ENCODE data around the gene RBM19. TPM values are rescaled to one million over a fixed set of nuclear protein-coding genes. Genes with fewer than 3 reads are reported as not detected.
"Not testable (repeated sequence)": the region's sequence is repeated elsewhere in the genome, so short reads cannot be mapped to it uniquely, and the experiment has no call there.

The RBM19 gene
- total RNA-seq, 1 experiment from 2014 or later: 29.2 TPM

GRCh38 chr12:113997365-113997764 is 31.2 kb upstream of the RBM19 start:
- DNase-seq (ENCODE audit: unreplicated experiment): no peak
- Mint-ChIP-seq H3K9me3 (ENCODE audit: unreplicated experiment) (no peaks in the 10 kb centered on the region), H3K4me1 (ENCODE audit: insufficient read depth, unreplicated experiment) (no peaks in the 10 kb centered on the region), H3K27me3 (ENCODE audit: insufficient read depth, unreplicated experiment) (peaks cover 93% of the 10 kb centered on the region), H3K4me3 (ENCODE audit: unreplicated experiment) (no peak overlapping the region), H3K36me3 (ENCODE audit: insufficient read depth, unreplicated experiment) (no peaks in the 10 kb centered on the region), H3K27ac (ENCODE audit: low read depth, unreplicated experiment) (no peak overlapping the region)
- ChIA-PET CTCF (interaction anchor here (1.0 kb wide), 1 partner anchor 17 kb away, joined by 4 read pairs; no protein-coding TSS in a partner anchor), POLR2A (interaction anchor here (0.9 kb wide), 1 partner anchor 12 kb away, joined by 4 read pairs; no protein-coding TSS in a partner anchor)
- BruUV-seq (replicated peaks): no TSS peak
- intact Hi-C loops (cut with micrococcal nuclease): no loop called here
- TF ChIP-seq CTCF (IDR thresholded peaks at IDR 0.05; ENCODE audit: unreplicated experiment): no peak

DNA sequence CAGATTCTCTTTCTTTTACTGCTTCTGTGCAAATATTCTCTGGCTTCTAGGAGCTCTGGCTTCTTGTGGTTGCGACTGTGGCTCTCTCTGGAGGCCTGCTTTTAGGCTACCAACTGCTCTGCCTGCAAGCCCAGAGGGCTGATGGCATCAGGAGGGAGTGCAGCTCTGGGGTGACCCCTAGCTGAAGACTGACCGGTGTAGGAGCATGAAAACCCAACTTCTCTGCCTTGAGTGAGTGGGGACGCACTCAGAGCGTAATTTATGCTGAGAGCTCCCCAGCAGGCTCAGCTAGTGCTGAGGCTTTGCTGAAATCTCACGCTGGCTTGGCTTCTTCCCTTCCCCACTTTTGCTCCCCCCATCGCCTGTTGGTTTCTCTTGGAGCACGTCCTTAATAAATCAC is 29.9 kb upstream of the RBM19 start:
- Mint-ChIP-seq H3K27me3 (ENCODE audit: insufficient read depth, unreplicated experiment) (peaks cover 93% of the 10 kb centered on the region), H3K36me3 (ENCODE audit: insufficient read depth, unreplicated experiment) (no peaks in the 10 kb centered on the region), H3K4me1 (ENCODE audit: insufficient read depth, unreplicated experiment) (no peaks in the 10 kb centered on the region), H3K4me3 (ENCODE audit: unreplicated experiment) (no peak overlapping the region), H3K27ac (ENCODE audit: low read depth, unreplicated experiment) (no peak overlapping the region), H3K9me3 (ENCODE audit: unreplicated experiment) (no peaks in the 10 kb centered on the region)
- BruUV-seq (replicated peaks): no TSS peak
- ChIA-PET POLR2A (no interaction called here), CTCF (interaction anchor here (0.9 kb wide), 1 partner anchor 513 kb away, joined by 3 read pairs; no protein-coding TSS in a partner anchor)
- TF ChIP-seq CTCF (IDR thresholded peaks at IDR 0.05; ENCODE audit: unreplicated experiment): no peak
- intact Hi-C loops (cut with micrococcal nuclease): no loop called here
- no peak for DNase-seq (ENCODE audit: unreplicated experiment)

- no TSS peak for BruUV-seq (replicated peaks)
- H3K4me3 Mint-ChIP-seq (ENCODE audit: unreplicated experiment): no peak overlapping the region
- no peak overlapping the region for H3K27ac Mint-ChIP-seq (ENCODE audit: low read depth, unreplicated experiment)
- no peak for TF ChIP-seq CTCF (IDR thresholded peaks at IDR 0.05; ENCODE audit: unreplicated experiment)
- ChIA-PET POLR2A (no interaction called here), CTCF (interaction anchor here (0.6 to 0.9 kb wide), 3 partner anchors 482 to 630 kb away, joined by 3 read pairs; no protein-coding TSS in a partner anchor)
- no peaks in the 10 kb centered on the region for H3K36me3 Mint-ChIP-seq (ENCODE audit: insufficient read depth, unreplicated experiment)
- peaks cover 92% of the 10 kb centered on the region for H3K27me3 Mint-ChIP-seq (ENCODE audit: insufficient read depth, unreplicated experiment)
- no peak for DNase-seq (ENCODE audit: unreplicated experiment)
- intact Hi-C loops (cut with micrococcal nuclease): no loop called here
- H3K9me3 Mint-ChIP-seq (ENCODE audit: unreplicated experiment): no peaks in the 10 kb centered on the region
- H3K4me1 Mint-ChIP-seq (ENCODE audit: insufficient read depth, unreplicated experiment): no peaks in the 10 kb centered on the region
Observed at GRCh38 chr12:113994051-113994450, 27.9 kb upstream of the RBM19 start.

DNA sequence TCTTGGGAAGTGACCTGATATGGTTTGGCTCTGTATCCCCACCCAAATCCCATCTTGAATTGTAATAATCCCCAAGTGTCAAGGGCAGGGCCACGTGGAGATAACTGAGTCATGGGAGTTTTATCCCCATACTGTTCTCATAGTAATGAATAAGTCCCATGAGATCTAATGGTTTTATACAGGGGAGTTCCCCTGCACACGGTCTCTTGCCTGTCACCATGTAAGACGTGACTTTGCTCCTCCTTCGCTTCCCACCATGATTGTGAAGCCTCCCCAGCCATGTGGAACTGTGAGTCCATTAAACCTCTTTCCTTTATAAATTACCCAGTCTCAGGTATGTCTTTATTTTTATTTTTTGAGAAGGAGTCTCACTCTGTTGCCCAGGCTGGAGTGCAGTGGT is 26.6 kb upstream of the RBM19 start:
- H3K4me3 Mint-ChIP-seq (ENCODE audit: unreplicated experiment); BruUV-seq (replicated peaks); POLR2A ChIA-PET; CTCF ChIA-PET; H3K27ac Mint-ChIP-seq (ENCODE audit: low read depth, unreplicated experiment); H3K9me3 Mint-ChIP-seq (ENCODE audit: unreplicated experiment); H3K4me1 Mint-ChIP-seq (ENCODE audit: insufficient read depth, unreplicated experiment); DNase-seq (ENCODE audit: unreplicated experiment); intact Hi-C loops (cut with micrococcal nuclease); H3K36me3 Mint-ChIP-seq (ENCODE audit: insufficient read depth, unreplicated experiment): not testable (repeated sequence)
- H3K27me3 Mint-ChIP-seq (ENCODE audit: insufficient read depth, unreplicated experiment): peaks cover 97% of the 10 kb centered on the region
